K562 (cell line): Measurements from ENCODE around the gene TMCC1. TPM values are rescaled to one million over a fixed set of nuclear protein-coding genes. Genes with fewer than 3 reads are reported as not detected.

Experiments
- ATAC-seq: fragments of 200-7000 bp; cut with Tn5 transposase; 3 replicates; pipeline ENCODE4 v1.9.1; 2020; ENCODE audit warnings: moderate library complexity
- BruUV-seq: library from RNA; stranded (reverse); fragments of 400-500 nt; replicated peaks from 2 replicates; lab custom pipeline; 2021; lab: Mats Ljungman, UMichigan
- CTCF ChIA-PET: fragments of 300-600 bp; formaldehyde crosslinking; extraction: SDS; loops from one replicate; lab custom pipeline; 2021; ENCODE audit warnings: low intra/inter-chr PET ratio; lab: Yijun Ruan, JAX
- POLR2A ChIA-PET: fragments of 300-600, 350-650 bp; sonication (Branson Sonifier 250); formaldehyde crosslinking; extraction: SDS; loops from one replicate; lab custom pipeline; 2021; ENCODE audit warnings: antibody characterized with exemption, inconsistent platforms; lab: Yijun Ruan, JAX
- DNase-seq, 4 experiments: peaks; one replicate each; pipeline versions ENCODE4 v3.0.0 to v3.0.0-alpha.2; 2011 to 2018; ENCODE audit warnings: low spot score in 3 of 4, mixed read lengths in 3 of 4; ENCODE audit errors: extremely low read depth in 1 of 4
- FAIRE-seq: peaks from 2 replicates; lab custom pipeline; 2011; peaks lifted over from hg19 to GRCh38; lab: Jason Lieb, UNC
- H2AFZ ChIP-seq: 2 replicates; pipeline ENCODE4 v1.6.0; 2011; ENCODE audit warnings: low read depth, low read length, control low read depth, inconsistent platforms
- H3K27ac ChIP-seq: fragments of 200-600 bp; 3 replicates; pipeline ENCODE4 v1.8.0; 2011; ENCODE audit warnings: low read depth, mild to moderate bottlenecking, control low read depth, inconsistent platforms, low read length, moderate library complexity, mixed read lengths; ENCODE audit errors: extremely low read depth
- H3K27me3 ChIP-seq, 2 experiments: fragments of 300-600 bp in 1 of 2; 2 replicates in 1 of 2; 3 replicates in 1 of 2; pipeline versions ENCODE4 v1.6.0 to v1.8.0; 2011; ENCODE audit warnings: inconsistent platforms in 2 of 2, low read length in 2 of 2, mild to moderate bottlenecking in 1 of 2, mixed read lengths in 1 of 2, moderate library complexity in 1 of 2; ENCODE audit not compliant: control insufficient read depth in 2 of 2, insufficient read depth in 2 of 2
- H3K36me3 ChIP-seq: fragments of 300-600 bp; 3 replicates; pipeline ENCODE4 v1.8.0; 2011; ENCODE audit warnings: mild to moderate bottlenecking, low read length, inconsistent platforms; ENCODE audit not compliant: control insufficient read depth, insufficient read depth
- H3K4me1 ChIP-seq, 2 experiments: fragments of 200-600 bp in 1 of 2; replicated peaks in 1 of 2; 2 replicates in 1 of 2; 3 replicates in 1 of 2; pipeline versions ENCODE4 v1.5.1 to v1.8.0; 2011; ENCODE audit warnings: inconsistent platforms in 2 of 2, low read length in 2 of 2, mild to moderate bottlenecking in 1 of 2, mixed read lengths in 1 of 2, moderate library complexity in 1 of 2; ENCODE audit not compliant: control insufficient read depth in 2 of 2, insufficient read depth in 2 of 2
- H3K4me2 ChIP-seq: 2 replicates; pipeline ENCODE4 v1.6.1; 2011; ENCODE audit warnings: low read length, control low read depth, inconsistent platforms, mixed read lengths; ENCODE audit not compliant: insufficient read depth
- H3K4me3 ChIP-seq: fragments of 200-600 bp; sonication (generic), shearing (Covaris generic); 2 replicates; pipeline ENCODE4 v1.5.1; 2016; ENCODE audit warnings: control low read depth, inconsistent platforms
- H3K79me2 ChIP-seq: fragments of 200-600 bp; 3 replicates; pipeline ENCODE4 v1.8.0; 2011; ENCODE audit warnings: low read length, inconsistent platforms; ENCODE audit not compliant: control insufficient read depth, insufficient read depth
- H3K9ac ChIP-seq, 2 experiments: 2 replicates each; pipeline versions ENCODE4 v1.6.0 to v1.6.1; 2011; ENCODE audit warnings: low read depth in 2 of 2, low read length in 2 of 2, control low read depth in 1 of 2, inconsistent platforms in 1 of 2, mild to moderate bottlenecking in 1 of 2, mixed read lengths in 1 of 2; ENCODE audit not compliant: insufficient read depth in 1 of 2
- H3K9me1 ChIP-seq: one replicate; pipeline ENCODE4 v1.6.0; 2011; ENCODE audit warnings: inconsistent platforms, mild to moderate bottlenecking, low read length, moderate library complexity; ENCODE audit not compliant: control insufficient read depth, insufficient read depth
- H3K9me3 ChIP-seq: replicated peaks from 2 replicates; pipeline ENCODE4 v1.5.1; 2011; ENCODE audit warnings: low read depth, low read length, inconsistent platforms; ENCODE audit not compliant: control insufficient read depth, insufficient read depth
- H4K20me1 ChIP-seq: replicated peaks from 2 replicates; pipeline ENCODE4 v1.6.1; 2011; ENCODE audit warnings: low read length, inconsistent platforms, mixed read lengths; ENCODE audit not compliant: control insufficient read depth, insufficient read depth
- CEBPZ ChIP-seq: fragments of 150-350 bp; IDR thresholded peaks from 2 replicates; pipeline ENCODE4 v1.6.1; 2014; ENCODE audit warnings: low read depth, mild to moderate bottlenecking, low read length, borderline replicate concordance
- COPS2 ChIP-seq: fragments of 450-650 bp; conservative IDR thresholded peaks from 2 replicates; pipeline ENCODE4 v1.6.1; 2016; ENCODE audit warnings: mild to moderate bottlenecking, moderate library complexity
- CREB1 ChIP-seq, 2 experiments: sonication (generic) in 1 of 2; formaldehyde crosslinking in 1 of 2; IDR thresholded peaks; 2 replicates each; pipeline versions ENCODE4 v1.6.1 to v1.8.0; 2012 to 2022; ENCODE audit warnings: inconsistent platforms in 1 of 2, mild to moderate bottlenecking in 1 of 2, missing genetic modification reagents in 1 of 2, moderate library complexity in 1 of 2
- ELK1 ChIP-seq: sonication (generic); formaldehyde crosslinking; IDR thresholded peaks from 2 replicates; pipeline ENCODE4 v1.8.1; 2022; ENCODE audit warnings: missing genetic modification reagents
- GABPB2 ChIP-seq: fragments of 250-450 bp; sonication (Bioruptor Pico); conservative IDR thresholded peaks from 2 replicates; pipeline ENCODE4 v1.5.1; 2021; ENCODE audit warnings: mild to moderate bottlenecking
- KLF6 ChIP-seq: fragments of 250-450 bp; sonication (Bioruptor Pico); IDR thresholded peaks from 2 replicates; pipeline ENCODE4 v1.4.0; 2020; ENCODE audit warnings: mild to moderate bottlenecking, moderate library complexity, borderline replicate concordance
- MBD1 ChIP-seq: fragments of 250-450 bp; sonication (Bioruptor Pico); IDR thresholded peaks from 2 replicates; pipeline ENCODE4 v1.8.0; 2022; ENCODE audit warnings: inconsistent platforms
- PTBP1 ChIP-seq: fragments of 200-400 bp; formaldehyde crosslinking; IDR thresholded peaks from 2 replicates; pipeline ENCODE4 v1.6.1; 2017; ENCODE audit warnings: low read depth, low read length
- ZSCAN32 ChIP-seq: fragments of 450-650 bp; formaldehyde crosslinking; IDR thresholded peaks from 2 replicates; pipeline ENCODE4 v1.4.0; 2020; ENCODE audit warnings: mild to moderate bottlenecking, moderate library complexity
- whole genome bisulfite sequencing: fragments of 100-300 bp; shearing (Covaris generic); methylation state at CpG from one replicate; pipeline ENCODE4 v1.1.6; 2016; ENCODE audit warnings: low coverage, mixed read lengths; ENCODE audit not compliant: insufficient coverage; ENCODE audit errors: missing lambda C conversion rate; 5-methylcytosine and 5-hydroxymethylcytosine counted together
- in situ Hi-C: fragments of 300-500 bp; cut with MboI; formaldehyde crosslinking; loops from 4 replicates; pipeline ENCODE4 v1.15.0; 2018; ENCODE audit warnings: inconsistent platforms, mixed read lengths
- intact Hi-C: fragments of 100-400 bp; cut with micrococcal nuclease; formaldehyde crosslinking; loops from 2 replicates; pipeline ENCODE4 v1.14.2; 2022
- polyA plus RNA-seq, 8 experiments: library from polyadenylated mRNA; depleted of rRNA in 4 of 8; stranded (reverse) in 5 of 8; unstranded in 3 of 8; fragments of >200 nt; fragmentation: Nextera tagmentation in 2 of 8; fragmentation: Illumina TruSeq in 1 of 8; extraction: Ambion mirVana in 2 of 8; extraction: Trizol in 1 of 8; gene quantifications; 2 replicates each; pipeline versions ENCODE4 v1.2.1 to v1.2.3, GENCODE V29; 2011 to 2014; ENCODE audit warnings: inconsistent platforms in 1 of 8, missing spikeins in 1 of 8
- total RNA-seq, 7 experiments: library from RNA; depleted of rRNA in 6 of 7; stranded (reverse); fragments of >200 nt in 6 of 7; fragmentation: Illumina TruSeq in 2 of 7; extraction: Trizol in 2 of 7; gene quantifications; 2 replicates each; pipeline versions ENCODE4 v1.2.1 to v1.2.3, GENCODE V29; 2011 to 2021; ENCODE audit warnings: low replicate concordance in 1 of 7

The TMCC1 gene
- total and polyA plus RNA-seq, 9 of the 15 experiments (the other 6 are each of a cell fraction or from before 2014, with no cell fraction given): 0.89 to 8.7 (median 4.0) TPM

GRCh38 chr3:129610276-129610675, 283.2 kb downstream of the TMCC1 start:
- 83% methylated on average over 3 of the region's 10 CpGs for WGBS
- H3K4me1 ChIP-seq: peaks cover 24 to 75% of the 10 kb centered on the region in 2 experiments; a peak in 4 of 5 replicates
- H3K36me3 ChIP-seq: no peaks in the 10 kb centered on the region
- H2AFZ ChIP-seq: no peak overlapping the region
- ChIA-PET CTCF (no interaction called here), POLR2A (no interaction called here)
- no peak for FAIRE-seq
- no peak for ATAC-seq
- TF ChIP-seq PTBP1 (no peak), KLF6 (CRISPR knock-in tag) (no peak), MBD1 (CRISPR knock-in tag) (no peak), ZSCAN32 (CRISPR knock-in tag) (no peak), GABPB2 (CRISPR knock-in tag) (no peak), COPS2 (no peak), CEBPZ (no peak), CREB1 (IDR thresholded peaks at IDR 0.05) (no peak), CREB1 (CRISPR knock-in tag; IDR thresholded peaks at IDR 0.05) (no peak), ELK1 (CRISPR knock-in tag) (no peak)
- H3K9me3 ChIP-seq: no peaks in the 10 kb centered on the region
- DNase-seq: no peak
- H3K27me3 ChIP-seq: no peaks in the 10 kb centered on the region
- intact Hi-C loops: no loop called here
- no peak overlapping the region for H3K4me2 ChIP-seq
- H3K9me1 ChIP-seq: no peaks in the 10 kb centered on the region
- no TSS peak for BruUV-seq
- H3K79me2 ChIP-seq: peaks cover 9% of the 10 kb centered on the region
- H3K27ac ChIP-seq: peak overlapping the region; percentile 35; the same call in 1 of the 3 replicates
- in situ Hi-C loops: no loop called here
- H4K20me1 ChIP-seq: no peaks in the 10 kb centered on the region
- no peak overlapping the region for H3K4me3 ChIP-seq
- peak overlapping the region in 1 of 2 experiments; percentile 81; a peak in 2 of 4 replicates for H3K9ac ChIP-seq
